Omental fat pad (tissue), 4 donors: ENCODE measurements around the gene CTAGE6. TPM values are rescaled to one million over a fixed set of nuclear protein-coding genes. Genes with fewer than 3 reads are reported as not detected.
"Not testable (repeated sequence)": the region's sequence is repeated elsewhere in the genome, so short reads cannot be mapped to it uniquely, and the experiment has no call there.

Experiments used
- ATAC-seq: fragments of 150-250 bp; one replicate; pipeline ENCODE4 v1.9.1; 2016; ENCODE audit warnings: mild to moderate bottlenecking, moderate library complexity; ENCODE audit not compliant: low FRiP score
- DNase-seq: peaks from one replicate; pipeline ENCODE4 v3.0.0-alpha.2; 2019; ENCODE audit warnings: low spot score
- total RNA-seq, 4 donors: library from RNA; depleted of rRNA; stranded (reverse); fragments of >200 nt; gene quantifications; one replicate each; pipeline ENCODE4 v1.1.0, GENCODE V29; 2016
- TF ChIP-seq, protein P1 (sequence below), 3 donors: fragments of 450-650 bp; IDR thresholded peaks; one replicate each; pipeline ENCODE4 v1.5.1; 2016 to 2017; ENCODE audit warnings: antibody characterized with exemption in 3 of 3, mild to moderate bottlenecking in 3 of 3, moderate library complexity in 2 of 3

The CTAGE6 gene
- total RNA-seq, 4 donors from 2014 or later: 0.38 to 3.3 (median 0.48) TPM; not detected in 1

DNA sequence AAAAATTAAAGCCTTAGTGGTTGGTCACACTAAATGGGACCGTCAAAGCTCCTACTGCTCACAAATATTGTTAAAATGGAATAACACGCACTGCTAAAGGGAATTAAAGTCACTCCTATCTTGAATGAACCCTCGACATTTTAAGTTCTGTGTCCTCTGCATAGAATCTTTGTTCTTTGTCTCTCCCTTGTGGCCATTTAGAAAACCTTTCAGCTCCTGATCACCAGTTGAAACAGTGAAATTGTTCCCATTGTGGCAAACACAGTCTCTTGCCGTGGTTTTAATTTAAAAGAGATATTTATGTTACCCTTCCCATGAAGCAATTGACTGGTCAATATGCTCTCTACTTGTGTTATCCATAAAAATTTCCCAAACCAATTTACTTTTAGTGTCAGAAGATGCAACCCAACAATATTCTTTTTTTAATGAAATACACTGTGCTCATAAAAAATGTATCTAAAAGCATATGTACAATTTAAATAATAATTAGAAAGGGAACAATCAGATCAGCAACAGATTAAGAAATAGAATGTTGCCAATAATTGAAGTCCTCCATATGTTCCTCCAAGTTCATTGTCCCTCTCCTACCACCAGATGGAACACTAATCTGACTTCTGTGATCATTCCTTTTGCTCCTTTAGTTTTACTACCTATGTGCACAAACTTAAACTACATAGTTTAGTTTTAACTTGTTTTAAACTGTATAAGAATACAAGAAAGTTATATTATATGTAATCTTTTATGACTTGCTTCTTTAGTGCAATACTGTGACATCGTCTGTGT lies 20.3 kb downstream of the CTAGE6 start:
- DNase-seq: not testable (repeated sequence)
- peak; percentile 51 for ATAC-seq
- TF ChIP-seq, protein P1, sequence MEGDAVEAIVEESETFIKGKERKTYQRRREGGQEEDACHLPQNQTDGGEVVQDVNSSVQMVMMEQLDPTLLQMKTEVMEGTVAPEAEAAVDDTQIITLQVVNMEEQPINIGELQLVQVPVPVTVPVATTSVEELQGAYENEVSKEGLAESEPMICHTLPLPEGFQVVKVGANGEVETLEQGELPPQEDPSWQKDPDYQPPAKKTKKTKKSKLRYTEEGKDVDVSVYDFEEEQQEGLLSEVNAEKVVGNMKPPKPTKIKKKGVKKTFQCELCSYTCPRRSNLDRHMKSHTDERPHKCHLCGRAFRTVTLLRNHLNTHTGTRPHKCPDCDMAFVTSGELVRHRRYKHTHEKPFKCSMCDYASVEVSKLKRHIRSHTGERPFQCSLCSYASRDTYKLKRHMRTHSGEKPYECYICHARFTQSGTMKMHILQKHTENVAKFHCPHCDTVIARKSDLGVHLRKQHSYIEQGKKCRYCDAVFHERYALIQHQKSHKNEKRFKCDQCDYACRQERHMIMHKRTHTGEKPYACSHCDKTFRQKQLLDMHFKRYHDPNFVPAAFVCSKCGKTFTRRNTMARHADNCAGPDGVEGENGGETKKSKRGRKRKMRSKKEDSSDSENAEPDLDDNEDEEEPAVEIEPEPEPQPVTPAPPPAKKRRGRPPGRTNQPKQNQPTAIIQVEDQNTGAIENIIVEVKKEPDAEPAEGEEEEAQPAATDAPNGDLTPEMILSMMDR (IDR thresholded peaks at IDR 0.05): peak in 1 of 3 donors; percentile 31

DNA sequence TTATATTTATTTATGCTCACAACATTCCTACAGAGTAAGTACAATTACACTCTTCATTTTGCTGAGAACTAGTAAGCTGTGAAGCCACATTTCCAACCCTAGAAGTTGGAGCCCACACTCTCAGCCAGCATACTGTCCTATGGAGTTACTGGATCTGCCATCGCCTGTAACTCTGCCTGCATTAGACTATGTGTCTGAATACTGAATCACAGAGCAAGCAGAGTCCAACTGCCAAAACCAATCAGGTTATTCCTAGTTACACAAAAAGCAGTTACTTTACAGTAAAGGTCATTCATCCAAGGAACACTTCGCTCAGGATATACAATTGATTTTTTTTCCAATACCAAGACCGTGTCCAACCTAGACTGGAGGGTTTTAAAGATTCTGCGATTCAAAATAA lies 21.5 kb downstream of the CTAGE6 start:
- ATAC-seq (no peak), DNase-seq (no peak)
- TF ChIP-seq, protein P1 (IDR thresholded peaks at IDR 0.05): no peak

DNA sequence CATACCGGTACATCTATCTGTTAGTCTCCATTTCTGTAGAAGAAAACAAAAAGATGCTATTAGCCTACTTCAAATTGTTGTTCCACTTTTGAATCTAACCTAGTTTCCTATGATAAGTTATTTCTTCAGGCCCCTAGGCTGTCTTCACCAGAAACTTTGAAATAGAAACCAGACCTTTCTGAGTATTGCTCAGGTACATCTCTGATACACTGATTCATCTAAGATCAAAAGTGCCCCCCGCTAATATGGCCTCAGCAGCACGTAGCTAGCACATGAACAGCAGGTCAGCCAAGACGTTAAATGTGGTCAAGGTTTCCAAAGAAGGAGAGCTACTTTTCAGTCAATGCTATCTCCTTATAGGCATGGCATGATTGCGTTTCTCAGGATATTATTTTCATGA lies 23.6 kb downstream of the CTAGE6 start:
- DNase-seq (no peak), ATAC-seq (no peak)
- TF ChIP-seq, protein P1 (IDR thresholded peaks at IDR 0.05): no peak

DNA sequence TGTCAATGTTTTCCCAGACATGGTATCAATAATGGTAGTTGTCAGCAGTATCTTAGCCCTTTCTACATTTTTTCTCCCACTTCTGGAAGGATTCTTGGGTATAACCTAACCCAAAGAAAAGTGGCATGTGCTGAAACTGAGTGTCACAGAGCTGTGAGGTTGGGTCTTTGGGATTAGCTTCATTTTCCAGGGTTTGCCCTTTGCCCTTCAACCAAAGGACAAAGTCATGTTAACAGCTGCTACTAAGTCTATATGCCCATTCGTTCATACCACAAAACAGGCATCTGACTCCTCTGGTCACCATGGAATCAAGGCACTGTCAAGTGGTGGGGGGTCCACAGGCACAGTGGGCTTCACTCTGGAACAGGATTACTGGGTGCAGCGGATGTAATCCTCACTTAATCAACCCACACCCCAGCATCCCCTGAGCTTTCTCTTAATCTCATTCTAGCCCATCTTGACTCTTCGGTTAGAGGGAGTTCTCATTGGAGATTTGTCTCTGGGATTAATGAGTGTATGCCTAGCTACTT lies 29.1 kb downstream of the CTAGE6 start:
- no peak for ATAC-seq
- no peak for DNase-seq
- TF ChIP-seq, protein P1 (IDR thresholded peaks at IDR 0.05): no peak

DNA sequence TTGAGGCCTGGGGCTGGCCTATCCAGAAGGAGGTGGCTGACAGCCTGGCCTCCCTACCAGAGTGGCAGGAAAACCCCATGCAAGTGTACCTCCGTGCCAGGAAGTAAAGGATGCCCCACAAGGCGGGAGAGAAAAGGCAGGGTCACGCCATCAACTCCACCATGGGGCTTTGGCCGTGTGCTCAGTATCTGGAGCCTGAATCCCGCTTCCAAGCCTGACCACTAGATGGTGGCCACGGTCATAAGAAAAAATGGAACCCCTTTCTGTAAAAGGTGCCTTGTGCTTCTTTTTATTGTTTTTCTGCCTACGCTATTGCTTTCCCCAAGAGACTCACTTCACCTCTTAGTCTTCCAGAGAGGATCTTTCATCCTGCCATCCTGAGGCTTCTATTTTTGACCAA lies 29.9 kb downstream of the CTAGE6 start:
- DNase-seq, ATAC-seq: not testable (repeated sequence)

DNA sequence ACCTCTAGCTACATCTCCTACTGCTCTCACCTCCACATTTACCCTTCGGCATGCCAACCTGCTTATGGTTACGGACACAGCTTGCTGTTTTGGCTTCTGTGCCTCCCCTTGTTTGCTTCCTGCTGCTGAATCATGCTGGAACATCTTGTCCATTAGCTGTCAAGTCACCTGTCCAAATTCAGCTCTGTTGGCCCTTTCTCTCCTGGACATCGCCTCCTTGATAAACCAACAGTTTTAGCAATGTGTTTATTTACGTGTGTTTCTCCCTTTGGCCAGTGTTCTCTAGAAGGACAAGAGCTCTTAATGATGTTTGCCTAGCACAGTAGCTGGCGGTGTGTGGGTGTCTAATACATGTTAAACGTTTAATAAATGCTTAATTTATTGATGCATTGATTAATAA lies 31.4 kb downstream of the CTAGE6 start:
- not testable (repeated sequence) for DNase-seq, ATAC-seq

DNA sequence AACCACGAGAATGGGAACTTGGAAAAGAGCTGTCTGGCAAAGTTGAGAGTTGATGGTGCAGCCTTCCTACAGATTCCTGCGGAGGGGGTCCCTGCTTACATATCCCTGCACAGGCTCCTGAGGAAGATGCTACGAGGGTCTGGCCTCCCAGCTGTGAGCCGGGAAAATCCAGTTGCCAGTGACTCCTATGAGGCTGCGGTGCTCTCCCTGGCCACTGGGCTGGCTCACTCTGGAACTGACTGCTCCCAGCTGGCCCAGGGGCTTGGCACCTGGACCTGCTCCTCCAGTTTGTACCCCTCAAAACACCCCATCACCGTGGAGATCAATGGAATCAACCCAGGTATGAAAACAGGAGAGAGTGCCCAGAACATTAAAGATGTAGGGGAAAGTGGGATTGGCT lies 37.2 kb downstream of the CTAGE6 start:
- DNase-seq, ATAC-seq: not testable (repeated sequence)

DNA sequence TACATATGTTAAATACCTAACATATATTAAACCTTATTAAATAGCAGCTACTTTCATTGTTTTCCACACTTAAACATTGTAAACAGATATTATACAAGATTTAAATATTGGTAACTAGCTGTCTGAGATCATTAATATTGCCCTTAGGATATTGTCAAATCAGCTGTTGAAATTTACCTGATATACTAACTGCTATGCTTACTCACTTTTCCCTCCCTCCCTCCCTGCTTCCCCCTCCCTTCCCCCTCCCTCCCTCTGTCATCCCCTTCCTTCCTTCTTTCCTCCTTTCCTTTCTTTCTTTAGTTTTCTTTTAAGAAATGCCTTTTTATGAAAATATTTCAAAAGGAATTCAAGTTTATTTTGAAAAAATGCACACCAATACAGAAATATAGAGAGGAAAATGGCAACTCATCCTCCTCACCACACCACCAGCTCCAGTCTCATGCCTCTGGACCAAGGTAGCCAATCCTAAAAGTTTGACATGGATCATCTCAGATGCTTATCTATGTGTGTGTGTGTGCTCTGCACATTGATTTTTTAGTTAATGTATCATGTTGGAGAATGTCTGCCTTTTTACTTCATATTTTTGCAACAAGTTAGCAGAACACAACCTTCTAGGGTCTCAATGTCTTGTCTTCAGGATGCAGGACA lies 41.8 kb downstream of the CTAGE6 start:
- ATAC-seq, DNase-seq: not testable (repeated sequence)

DNA sequence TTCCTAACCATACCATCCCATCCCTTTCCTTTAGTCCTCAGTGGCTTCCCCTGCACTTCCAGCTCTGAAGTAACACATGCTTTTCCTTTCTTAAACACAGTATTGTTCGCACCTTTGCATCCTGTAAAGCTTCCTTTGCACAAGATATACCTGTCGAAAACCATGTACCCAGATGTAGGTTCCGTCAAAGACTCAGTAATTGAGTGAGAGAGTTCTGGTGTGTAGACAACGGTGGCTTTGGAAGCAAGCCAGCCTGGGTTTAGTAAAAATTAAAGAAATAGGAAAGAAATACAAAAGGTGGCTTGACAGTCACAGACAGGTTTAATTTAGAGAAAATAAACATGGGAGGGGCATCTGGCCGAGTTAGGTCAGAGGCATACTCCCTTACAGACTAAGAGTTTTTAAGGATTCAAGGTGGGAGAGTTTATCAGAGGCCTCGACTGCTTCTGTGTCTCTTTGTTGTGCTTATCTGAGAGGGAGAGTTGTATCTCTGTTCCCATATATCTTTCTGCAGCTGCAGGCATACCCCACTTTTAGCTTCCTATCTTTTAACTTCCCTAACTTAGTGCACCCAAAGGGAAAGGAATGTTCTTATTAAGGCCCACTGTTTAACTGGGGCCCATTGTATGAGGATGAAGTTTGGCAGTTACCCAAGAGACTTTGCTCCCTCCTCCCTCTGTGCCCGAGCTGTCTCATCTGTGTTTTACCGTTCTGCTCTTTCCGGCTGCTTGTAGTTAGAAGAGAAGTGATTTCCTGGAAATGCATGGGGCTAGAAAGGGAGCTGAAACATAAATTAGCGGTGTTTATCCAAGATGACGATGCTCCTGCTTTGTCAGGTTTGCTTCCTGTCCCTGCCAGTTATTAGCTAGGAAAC lies 42.7 kb downstream of the CTAGE6 start:
- not testable (repeated sequence) for ATAC-seq, DNase-seq

DNA sequence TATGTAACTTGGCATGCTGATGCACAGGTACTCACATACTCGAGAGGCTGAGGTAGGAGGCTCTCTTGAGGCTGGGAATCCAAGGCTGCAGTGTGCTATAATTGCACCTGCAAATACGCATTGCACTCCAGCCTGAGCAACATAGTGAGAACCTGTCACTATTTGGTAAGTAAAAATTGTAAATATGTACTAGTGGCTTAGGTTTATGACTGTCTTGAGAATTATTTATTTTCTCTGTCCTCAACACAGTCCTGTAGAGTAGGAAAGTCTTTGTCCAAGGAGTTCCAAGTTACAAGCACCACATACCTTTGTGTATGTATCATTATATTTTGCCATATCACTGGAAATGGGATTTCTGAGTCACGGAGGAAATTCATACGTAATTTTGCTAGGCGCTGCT lies 45.1 kb downstream of the CTAGE6 start:
- DNase-seq: not testable (repeated sequence)
- ATAC-seq: peak; percentile 54

DNA sequence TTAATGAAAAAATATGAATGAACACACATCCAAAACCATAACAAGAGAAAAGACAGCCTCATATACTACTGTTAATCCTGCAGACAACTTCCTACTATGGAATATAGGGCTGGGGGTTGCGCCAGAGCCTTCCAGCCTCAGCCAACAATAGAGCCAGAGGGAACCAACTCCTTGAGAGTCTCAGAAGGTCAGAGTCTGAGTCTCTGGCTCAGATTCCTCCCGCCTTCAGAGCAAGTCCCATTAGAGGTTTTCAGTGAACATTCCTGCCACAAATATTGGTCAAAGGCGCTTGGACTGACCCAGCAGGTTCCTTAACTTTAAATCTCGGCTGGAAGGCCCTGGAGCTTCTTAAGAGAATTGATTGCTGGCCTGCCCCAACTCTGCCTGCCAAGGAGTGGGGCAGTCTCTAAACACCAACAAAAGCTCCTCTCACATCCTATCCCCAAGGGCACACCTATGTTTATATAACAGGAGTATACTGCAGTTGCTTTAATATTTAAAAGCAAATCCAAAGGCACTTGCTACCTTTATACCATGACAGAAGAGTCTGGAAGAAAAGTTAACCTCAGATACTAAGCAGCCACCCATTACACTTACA lies 45.7 kb downstream of the CTAGE6 start:
- ATAC-seq: not testable (repeated sequence)

DNA sequence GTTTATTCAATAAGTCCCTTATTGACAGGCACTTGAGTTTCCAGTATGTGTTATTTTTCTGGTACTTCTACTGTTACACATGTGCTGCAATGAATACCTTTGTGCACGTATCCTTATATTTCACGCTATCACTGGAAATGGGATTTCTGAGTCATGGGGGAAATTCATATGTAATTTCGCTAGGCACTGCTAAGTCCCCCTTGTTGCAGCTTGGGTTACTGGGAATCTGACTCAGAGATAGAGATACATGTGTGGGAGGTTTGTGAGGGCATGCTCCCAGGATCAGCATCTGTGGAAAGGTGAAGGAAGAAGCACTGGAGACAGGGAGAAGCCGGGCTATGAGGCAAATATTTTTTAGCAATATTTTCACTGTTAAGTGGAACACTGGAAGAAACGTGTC lies 47.6 kb downstream of the CTAGE6 start:
- ATAC-seq, DNase-seq: not testable (repeated sequence)

More for the DNA sequence above, 45.7 kb downstream of the CTAGE6 start:
- not testable (repeated sequence) for DNase-seq
